Mesenchymal stem cell (in vitro differentiated cells and primary cell): ENCODE data around the gene SAFB.
A peak's percentile ranks its signal among the peaks of the same experiment; 100 is the strongest.

Source experiments
- DNase-seq: peaks from one replicate; pipeline ENCODE4 v3.0.0-alpha.2; 2013
- H2AFZ ChIP-seq: one replicate; pipeline ENCODE4 v1.6.1; 2013; ENCODE audit warnings: low read depth, mild to moderate bottlenecking, control low read depth, inconsistent platforms, low read length, moderate library complexity
- H2AK5ac ChIP-seq: 2 replicates; pipeline ENCODE4 v1.6.1; 2013; ENCODE audit warnings: low read length, moderate library complexity, mild to moderate bottlenecking, inconsistent platforms; ENCODE audit not compliant: severe bottlenecking
- H2BK120ac ChIP-seq: one replicate; pipeline ENCODE4 v1.6.1; 2013; ENCODE audit warnings: low read depth, mild to moderate bottlenecking, inconsistent platforms, low read length, moderate library complexity
- H2BK12ac ChIP-seq, 2 experiments: one replicate each; pipeline ENCODE4 v1.6.1; 2013; ENCODE audit warnings: inconsistent platforms in 2 of 2, low read length in 2 of 2, mild to moderate bottlenecking in 2 of 2, moderate library complexity in 2 of 2, control low read depth in 1 of 2
- H2BK15ac ChIP-seq: one replicate; pipeline ENCODE4 v1.6.1; 2013; ENCODE audit warnings: mild to moderate bottlenecking, low read depth, inconsistent platforms; ENCODE audit not compliant: poor library complexity, severe bottlenecking
- H2BK5ac ChIP-seq: 2 replicates; pipeline ENCODE4 v1.6.1; 2013; ENCODE audit warnings: low read depth, mild to moderate bottlenecking, low read length, control low read depth, inconsistent platforms; ENCODE audit not compliant: poor library complexity, severe bottlenecking
- H3K14ac ChIP-seq, 2 experiments: one replicate each; pipeline ENCODE4 v1.6.1; 2013; ENCODE audit warnings: inconsistent platforms in 2 of 2, low read length in 2 of 2, control low read depth in 1 of 2, mild to moderate bottlenecking in 1 of 2, moderate library complexity in 1 of 2
- H3K18ac ChIP-seq, 2 experiments: one replicate each; pipeline ENCODE4 v1.6.1; 2013; ENCODE audit warnings: inconsistent platforms in 2 of 2, low read length in 2 of 2, control low read depth in 1 of 2, low read depth in 1 of 2, mild to moderate bottlenecking in 1 of 2
- H3K23ac ChIP-seq, 2 experiments: one replicate each; pipeline ENCODE4 v1.6.1; 2013; ENCODE audit warnings: inconsistent platforms in 2 of 2, low read length in 2 of 2, mild to moderate bottlenecking in 2 of 2, moderate library complexity in 2 of 2, control low read depth in 1 of 2
- H3K27ac ChIP-seq: 2 replicates; pipeline ENCODE4 v1.5.1; 2013; ENCODE audit warnings: mild to moderate bottlenecking, moderate library complexity, low read length, control low read depth, inconsistent platforms; ENCODE audit not compliant: poor library complexity, severe bottlenecking
- H3K27me3 ChIP-seq, 2 experiments: 2 replicates each; pipeline versions ENCODE4 v1.6.1 to v1.7.0; 2013; ENCODE audit warnings: low read length in 2 of 2, mild to moderate bottlenecking in 2 of 2, moderate library complexity in 2 of 2, control low read depth in 1 of 2, inconsistent platforms in 1 of 2; ENCODE audit not compliant: control insufficient read depth in 1 of 2, insufficient read depth in 1 of 2
- H3K36me3 ChIP-seq, 2 experiments: 2 replicates each; pipeline versions ENCODE4 v1.6.1 to v1.7.0; 2013; ENCODE audit warnings: low read length in 2 of 2, control low read depth in 1 of 2, inconsistent platforms in 1 of 2, low read depth in 1 of 2, mild to moderate bottlenecking in 1 of 2; ENCODE audit not compliant: insufficient read depth in 2 of 2, control insufficient read depth in 1 of 2
- H3K4ac ChIP-seq, 2 experiments: one replicate each; pipeline ENCODE4 v1.6.1; 2013; ENCODE audit warnings: inconsistent platforms in 2 of 2, low read length in 2 of 2, mild to moderate bottlenecking in 2 of 2, moderate library complexity in 2 of 2, control low read depth in 1 of 2, low read depth in 1 of 2
- H3K4me1 ChIP-seq: 2 replicates; pipeline ENCODE4 v1.6.1; 2013; ENCODE audit warnings: low read depth, low read length, control low read depth; ENCODE audit not compliant: control insufficient read depth, insufficient read depth
- H3K4me2 ChIP-seq: 2 replicates; pipeline ENCODE4 v1.6.1; 2013; ENCODE audit warnings: low read length, mild to moderate bottlenecking, inconsistent platforms; ENCODE audit not compliant: poor library complexity, severe bottlenecking
- H3K4me3 ChIP-seq, 2 experiments: 2 replicates each; pipeline versions ENCODE4 v1.5.1 to v1.7.0; 2013; ENCODE audit warnings: low read length in 2 of 2, mild to moderate bottlenecking in 2 of 2, control low read depth in 1 of 2, low read depth in 1 of 2; ENCODE audit not compliant: insufficient read depth in 1 of 2
- H3K79me1 ChIP-seq: replicated peaks from 2 replicates; pipeline ENCODE4 v1.6.1; 2013; ENCODE audit warnings: mild to moderate bottlenecking, control low read depth, low read length, inconsistent platforms; ENCODE audit not compliant: poor library complexity, severe bottlenecking
- H3K9ac ChIP-seq: 2 replicates; pipeline ENCODE4 v1.7.0; 2013; ENCODE audit warnings: mild to moderate bottlenecking, low read length, moderate library complexity
- H3K9me3 ChIP-seq: 2 replicates; pipeline ENCODE4 v1.7.0; 2013; ENCODE audit warnings: mild to moderate bottlenecking, low read length; ENCODE audit not compliant: control insufficient read depth
- H4K8ac ChIP-seq: one replicate; pipeline ENCODE4 v1.6.1; 2013; ENCODE audit warnings: inconsistent platforms, mild to moderate bottlenecking, low read length, moderate library complexity
- H4K91ac ChIP-seq: one replicate; pipeline ENCODE4 v1.6.1; 2013; ENCODE audit warnings: mild to moderate bottlenecking, low read length, inconsistent platforms
- WGBS: methylation state at CpG from one replicate; pipeline ENCODE4 v1.1.7; 2013; ENCODE audit warnings: mixed read lengths; 5-methylcytosine and 5-hydroxymethylcytosine counted together

Gene SAFB

GRCh38 chr19:5695649-5696195, 72.8 kb downstream of the SAFB start:
- H2BK12ac ChIP-seq = no peak overlapping the region
- no peak overlapping the region for H3K4me2 ChIP-seq
- no peak overlapping the region for H3K4me3 ChIP-seq
- no peak overlapping the region for H3K4ac ChIP-seq
- no peak overlapping the region for H3K23ac ChIP-seq
- no peak overlapping the region for H3K27ac ChIP-seq
- no peak overlapping the region for H2BK120ac ChIP-seq
- H4K8ac ChIP-seq = no peak overlapping the region
- H2BK5ac ChIP-seq = no peak overlapping the region
- H3K27me3 ChIP-seq = no peaks in the 10 kb centered on the region
- H2AK5ac ChIP-seq = no peak overlapping the region
- 92% methylated on average over 28 of the region's 28 CpGs for WGBS
- DNase-seq = no peak
- H3K9ac ChIP-seq = no peak overlapping the region
- peaks cover 24% of the 10 kb centered on the region for H3K4me1 ChIP-seq
- peaks cover 4% of the 10 kb centered on the region for H3K79me1 ChIP-seq
- no peak overlapping the region for H2BK15ac ChIP-seq
- H3K18ac ChIP-seq = no peak overlapping the region
- no peak overlapping the region for H3K14ac ChIP-seq
- H2AFZ ChIP-seq = no peak overlapping the region
- no peaks in the 10 kb centered on the region for H3K9me3 ChIP-seq
- H3K36me3 ChIP-seq = peaks cover 76 to 96% of the 10 kb centered on the region in 2 experiments
- no peak overlapping the region for H4K91ac ChIP-seq

- Histone ChIP-seq H3K79me1 (peaks cover 7% of the 10 kb centered on the region), H3K27me3 (no peaks in the 10 kb centered on the region), H3K4me1 (peaks cover 24% of the 10 kb centered on the region), H3K4ac (no peak overlapping the region), H3K14ac (no peak overlapping the region), H3K18ac (no peak overlapping the region), H3K9me3 (no peaks in the 10 kb centered on the region), H2BK15ac (no peak overlapping the region), H2BK120ac (no peak overlapping the region), H2AK5ac (no peak overlapping the region), H2BK12ac (peak overlapping the region in 1 of 2 experiments; percentile 15), H3K4me2 (no peak overlapping the region), H3K36me3 (peaks cover 77 to 98% of the 10 kb centered on the region in 2 experiments), H3K9ac (no peak overlapping the region), H2AFZ (no peak overlapping the region), H3K4me3 (no peak overlapping the region), H4K8ac (no peak overlapping the region), H4K91ac (no peak overlapping the region), H3K27ac (no peak overlapping the region), H3K23ac (no peak overlapping the region), H2BK5ac (no peak overlapping the region)
- WGBS = 93% methylated on average over 42 of the region's 42 CpGs
- DNase-seq = no peak
These were observed 73.5 kb downstream of the SAFB start for GRCh38 chr19:5696196-5697021.

- Histone ChIP-seq H3K36me3 (peaks cover 72 to 90% of the 10 kb centered on the region in 2 experiments), H3K27me3 (no peaks in the 10 kb centered on the region), H3K4me2 (no peak overlapping the region), H3K4me1 (peaks cover 19% of the 10 kb centered on the region), H2BK15ac (no peak overlapping the region), H3K9me3 (no peaks in the 10 kb centered on the region), H3K79me1 (peaks cover 7% of the 10 kb centered on the region), H3K4ac (no peak overlapping the region), H2AFZ (no peak overlapping the region), H2BK5ac (no peak overlapping the region), H4K91ac (no peak overlapping the region), H2AK5ac (peak overlapping the region; percentile 10), H3K23ac (no peak overlapping the region), H3K4me3 (no peak overlapping the region), H2BK120ac (no peak overlapping the region), H2BK12ac (peak overlapping the region in 1 of 2 experiments; percentile 15), H3K18ac (no peak overlapping the region), H4K8ac (no peak overlapping the region), H3K14ac (no peak overlapping the region), H3K27ac (no peak overlapping the region), H3K9ac (no peak overlapping the region)
- 86% methylated on average over 22 of the region's 25 CpGs for WGBS
- no peak for DNase-seq
These were observed 74.4 kb downstream of the SAFB start for GRCh38 chr19:5697022-5697889.
